Left forelimb (tissue), 1 donor: ENCODE results near the gene AHRR.
"Not testable (repeated sequence)": the region's sequence is repeated elsewhere in the genome, so short reads cannot be mapped to it uniquely, and the experiment has no call there.

Source experiments
- DNase-seq: peaks from one replicate; pipeline ENCODE4 v3.0.0-alpha.2; 2018; ENCODE audit warnings: low spot score

AHRR gene

GRCh38 chr5:396531-396961 lies 75.0 kb downstream of the AHRR start:
- DNase-seq = peak; percentile 55

GRCh38 chr5:398141-398474 lies 76.6 kb downstream of the AHRR start:
- DNase-seq = not testable (repeated sequence)

DNA sequence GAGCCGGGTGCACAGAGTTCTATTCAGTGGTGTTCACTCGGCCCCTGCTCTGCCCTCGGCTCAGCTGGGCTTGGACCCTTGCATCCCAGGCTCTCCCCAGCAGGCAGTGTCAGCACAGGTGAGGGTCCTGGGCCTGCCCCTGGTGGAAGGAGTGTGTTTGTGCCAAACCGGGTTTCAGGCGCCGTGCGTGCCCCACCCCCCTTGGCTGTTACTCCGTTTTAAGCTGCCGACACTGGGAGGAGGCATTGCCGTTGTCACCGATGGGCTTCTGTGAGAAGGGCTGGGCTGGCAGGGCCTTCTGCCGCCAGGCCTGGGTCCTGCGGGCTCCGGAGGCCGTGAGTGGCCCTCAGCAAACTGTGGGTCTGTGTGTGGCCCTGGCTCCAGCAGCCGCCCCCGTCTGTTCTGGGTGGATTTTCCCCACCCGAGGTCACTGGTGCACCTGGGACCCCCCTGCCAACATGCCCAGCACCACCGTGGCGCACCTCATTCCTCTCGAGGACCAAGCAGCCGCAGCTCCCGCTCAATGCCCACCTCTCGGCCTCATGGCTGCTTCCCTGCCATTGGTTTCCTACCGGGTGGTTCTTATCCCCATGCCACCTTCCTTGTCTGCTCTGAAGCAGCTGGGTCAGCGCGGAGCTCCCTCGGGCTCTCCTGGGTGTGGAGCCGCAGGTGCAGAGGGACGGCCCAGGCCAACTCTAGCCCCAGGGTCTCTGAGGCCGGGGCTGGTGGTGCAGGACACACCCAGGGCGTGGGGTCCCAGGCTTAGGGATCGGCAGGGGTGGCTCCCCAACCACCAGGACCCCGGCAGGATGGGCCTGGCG lies 77.2 kb downstream of the AHRR start:
- DNase-seq = peak; percentile 66

- peak; percentile 93 for DNase-seq
Measured at GRCh38 chr5:399296-400281, 78.1 kb downstream of the AHRR start.

- no peak for DNase-seq
Measured at GRCh38 chr5:400282-401145, 79.0 kb downstream of the AHRR start.

GRCh38 chr5:401146-402034 lies 79.9 kb downstream of the AHRR start:
- DNase-seq = peak; percentile 68

GRCh38 chr5:402219-402614 lies 80.7 kb downstream of the AHRR start:
- DNase-seq = not testable (repeated sequence)

DNA sequence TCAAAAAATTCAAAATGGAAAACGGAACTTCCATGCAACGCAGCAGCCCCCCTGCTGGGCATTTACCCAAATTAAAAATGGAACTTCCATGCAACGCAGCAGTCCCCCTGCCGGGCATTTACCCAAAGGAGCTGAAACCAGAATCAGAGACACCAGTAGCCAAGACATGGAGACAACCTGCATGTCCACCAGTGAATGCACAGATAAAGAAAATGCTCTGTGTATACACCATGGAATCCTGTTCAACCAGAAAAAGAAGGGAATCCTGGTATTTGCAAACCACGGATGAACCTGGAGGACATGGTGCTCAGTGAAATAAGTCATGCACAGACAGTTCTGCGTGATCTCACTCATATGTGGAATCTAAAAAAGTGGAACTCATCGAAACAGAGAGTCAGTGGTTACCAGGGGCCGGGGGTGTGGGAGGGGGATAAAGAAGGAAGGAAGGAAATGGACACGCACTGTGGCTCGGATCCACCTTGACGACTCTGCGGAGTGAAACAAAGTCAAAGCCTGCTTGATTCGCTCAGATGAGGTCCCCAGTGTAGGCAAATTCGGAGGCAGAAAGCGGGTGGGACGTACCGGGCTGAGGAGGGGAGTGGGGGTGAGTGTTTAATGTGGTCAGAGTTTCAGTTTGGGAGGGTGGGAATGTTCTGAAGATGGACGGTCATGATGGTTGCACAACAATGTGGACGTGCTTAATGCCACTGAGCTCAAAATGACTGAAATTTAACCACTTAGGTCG lies 81.3 kb downstream of the AHRR start:
- DNase-seq = peak; percentile 52

- DNase-seq = no peak
Measured at GRCh38 chr5:403995-404394, 82.5 kb downstream of the AHRR start.

- peak; percentile 28 for DNase-seq
Measured at GRCh38 chr5:404666-405241, 83.2 kb downstream of the AHRR start.

DNA sequence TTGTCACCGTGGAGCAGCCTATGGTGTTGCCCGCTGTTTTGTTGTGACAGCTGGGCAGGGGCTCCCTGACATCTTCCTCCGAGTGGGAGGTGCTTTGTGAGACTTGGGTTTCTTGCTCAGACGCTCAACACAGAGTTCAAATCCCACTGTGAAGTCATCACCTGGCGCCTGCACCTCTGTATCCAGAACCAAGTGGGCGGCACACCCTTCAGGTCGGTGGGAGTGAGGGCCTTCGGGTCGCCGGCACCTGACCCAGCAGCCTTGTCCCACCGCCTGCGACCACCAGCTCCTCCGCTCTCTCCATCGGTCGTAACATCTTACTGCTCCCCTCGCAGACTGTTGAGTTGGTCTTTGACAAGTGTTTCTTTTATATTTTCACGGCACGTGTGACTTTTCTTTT lies 83.9 kb downstream of the AHRR start:
- DNase-seq = peak; percentile 38

DNA sequence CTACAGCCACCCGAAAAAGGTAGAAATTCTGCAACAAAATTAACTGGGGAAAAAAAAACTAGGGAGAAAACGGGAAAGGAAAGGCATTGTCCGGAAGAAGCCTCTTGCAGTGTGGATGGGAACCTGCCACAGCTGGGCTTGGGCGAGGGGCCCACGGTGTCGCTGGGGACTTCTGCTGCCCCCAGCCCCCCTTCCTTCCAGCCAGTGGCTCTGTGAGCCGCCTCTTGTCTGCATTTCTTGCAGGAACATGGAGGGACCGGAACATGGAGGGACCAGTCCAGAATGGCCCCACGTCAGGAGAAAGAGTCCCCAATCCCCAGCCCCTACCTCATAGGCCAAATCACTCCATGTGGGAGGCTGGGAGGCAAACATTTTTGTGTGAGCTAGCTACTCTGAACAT lies 84.5 kb downstream of the AHRR start:
- DNase-seq = no peak

- no peak for DNase-seq
Measured at GRCh38 chr5:407051-407450, 85.5 kb downstream of the AHRR start.

GRCh38 chr5:407801-408268 lies 86.3 kb downstream of the AHRR start:
- peak; percentile 18 for DNase-seq

DNA sequence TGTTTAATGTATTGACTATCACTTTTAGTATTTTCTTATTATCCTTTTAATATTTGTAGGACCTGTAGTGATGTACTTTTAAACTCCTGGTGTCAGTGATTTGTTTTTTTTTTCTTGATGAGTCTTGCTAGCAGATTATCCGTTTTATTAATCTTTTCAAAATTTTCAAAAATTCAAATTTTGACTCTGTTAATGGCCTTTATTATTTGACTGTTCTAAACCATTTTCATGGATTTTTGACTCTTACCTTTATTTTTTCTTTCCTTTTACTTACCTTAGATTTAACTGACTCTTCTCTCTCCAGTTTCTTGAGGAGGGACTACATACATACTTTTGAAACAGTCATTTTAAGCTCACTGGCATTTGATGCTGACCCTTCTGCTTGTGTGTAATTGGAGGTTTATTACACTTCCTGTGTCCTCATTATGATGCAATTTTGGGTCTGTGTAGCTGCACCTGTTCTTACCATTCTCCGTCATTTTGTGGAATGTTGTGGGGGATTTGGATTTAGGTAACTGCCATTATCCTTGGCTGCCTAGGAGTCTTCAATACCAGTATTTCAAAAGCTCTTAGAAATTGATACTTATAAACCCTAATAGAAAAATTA lies 89.5 kb downstream of the AHRR start:
- DNase-seq = no peak

DNA sequence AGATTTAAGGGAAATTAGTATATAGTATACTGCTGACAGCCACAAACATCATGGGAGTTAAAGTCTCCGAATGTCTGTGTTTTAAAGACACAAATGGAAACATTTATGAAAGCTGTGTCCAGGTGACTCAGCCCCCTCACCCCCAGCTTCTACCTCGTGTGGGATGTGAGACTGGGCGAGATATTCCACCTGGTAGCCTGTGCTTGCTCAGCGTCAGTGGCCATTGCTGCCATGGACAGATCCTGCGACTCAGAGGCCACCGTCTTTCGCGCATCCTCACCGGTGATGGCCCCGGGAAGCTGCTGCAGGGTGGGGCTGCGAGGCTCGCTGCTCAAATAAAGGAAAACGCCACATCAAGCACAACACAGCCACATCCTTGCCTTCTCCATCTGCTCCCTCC lies 90.2 kb downstream of the AHRR start:
- DNase-seq = no peak

DNA sequence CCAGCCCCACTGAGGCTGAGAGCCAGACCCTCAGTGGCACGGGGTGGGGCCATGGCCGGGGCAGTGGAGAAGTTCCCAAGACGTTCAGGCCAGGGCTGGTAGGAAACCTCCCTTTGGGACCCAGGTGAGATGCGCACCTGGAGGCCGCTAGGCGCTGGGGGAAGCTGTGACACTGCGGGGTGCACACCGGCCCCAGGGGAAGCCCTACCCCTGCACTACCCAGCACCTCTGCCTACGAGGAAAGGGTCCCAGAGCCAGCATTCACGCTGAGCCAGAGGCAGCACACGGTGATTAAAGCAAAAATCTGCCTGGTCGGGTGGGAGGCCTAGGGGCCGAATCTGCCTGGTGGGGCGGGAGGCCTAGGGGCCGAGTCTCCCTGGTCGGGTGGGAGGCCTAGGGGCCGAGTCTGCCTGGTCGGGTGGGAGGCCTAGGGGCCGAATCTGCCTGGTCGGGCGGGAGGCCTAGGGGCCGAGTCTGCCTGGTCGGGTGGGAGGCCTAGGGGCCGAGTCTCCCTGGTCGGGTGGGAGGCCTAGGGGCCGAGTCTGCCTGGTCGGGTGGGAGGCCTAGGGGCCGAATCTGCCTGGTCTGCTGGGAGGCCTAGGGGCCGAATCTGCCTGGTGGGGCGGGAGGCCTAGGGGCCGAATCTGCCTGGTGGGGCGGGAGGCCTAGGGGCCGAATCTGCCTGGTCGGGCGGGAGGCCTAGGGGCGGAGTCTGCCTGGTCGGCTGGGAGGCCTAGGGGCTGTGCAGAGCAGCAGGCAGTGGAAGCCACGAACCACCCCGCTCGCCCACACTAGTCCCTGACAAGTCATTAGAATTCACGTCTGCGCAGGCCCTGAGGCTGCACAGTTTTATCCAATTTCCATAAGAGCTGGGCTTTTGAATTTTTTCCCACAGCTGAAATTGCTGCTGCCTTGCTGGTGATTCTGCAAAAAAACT lies 93.7 kb downstream of the AHRR start:
- peak; percentile 89 for DNase-seq
